ENCODE results near the gene LYSET.
"Not testable (repeated sequence)": the region's sequence is repeated elsewhere in the genome, so short reads cannot be mapped to it uniquely, and the experiment has no call there.

The LYSET gene, protein sequence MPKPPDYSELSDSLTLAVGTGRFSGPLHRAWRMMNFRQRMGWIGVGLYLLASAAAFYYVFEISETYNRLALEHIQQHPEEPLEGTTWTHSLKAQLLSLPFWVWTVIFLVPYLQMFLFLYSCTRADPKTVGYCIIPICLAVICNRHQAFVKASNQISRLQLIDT

GRCh38 chr14:93184391-93185348 lies at the start of gene LYSET, which contains the start of gene MOAP1:
Gene LYSET (plus strand): TSS chr14:93185317. CDS start chr14:93185406, 89 bp downstream.
Gene MOAP1 (minus strand): TSS chr14:93184897. CDS start chr14:93184242, 655 bp downstream.
- Histone ChIP-seq H3K4me1 (ENCODE audit: control insufficient read depth, insufficient read depth, low read length) (peaks cover 12% of the 10 kb centered on the region), H3K4me3 (ENCODE audit: low read length) (peak within 1 kb of the TSS; percentile 95), H3K36me3 (ENCODE audit: control insufficient read depth, insufficient read depth, low read length) (peaks cover 6% of the 10 kb centered on the region), H3K27ac (ENCODE audit: low read depth, low read length) (peak within 1 kb of the TSS; percentile 97), H3K9ac (ENCODE audit: low read length) (peak within 1 kb of the TSS; percentile 99), H3K27me3 (ENCODE audit: control insufficient read depth, insufficient read depth, low read length) (no peaks in the 10 kb centered on the region)

DNA sequence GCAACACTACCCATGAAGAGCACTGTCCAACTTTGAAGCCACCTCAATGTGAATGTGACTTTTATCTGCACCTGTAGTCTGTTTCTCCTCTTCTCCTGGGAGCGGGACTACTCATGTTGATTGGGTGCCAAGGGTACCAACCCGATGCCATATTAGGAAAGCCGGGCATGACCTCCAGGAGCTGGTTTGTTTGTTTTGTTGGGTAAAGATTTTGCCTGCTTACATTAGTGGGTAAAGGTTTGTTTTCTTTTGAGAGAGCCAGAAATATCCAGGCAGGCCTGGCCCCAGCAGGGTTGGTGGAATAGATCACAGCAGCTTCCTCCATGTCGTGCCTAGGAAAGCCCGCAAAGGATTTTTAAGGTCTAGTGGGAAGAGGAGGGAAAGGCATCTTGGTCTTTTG lies 49.7 kb upstream of the LYSET start:
- H3K27ac ChIP-seq (ENCODE audit: low read depth, low read length) = no peak overlapping the region
- no peaks in the 10 kb centered on the region for H3K27me3 ChIP-seq (ENCODE audit: control insufficient read depth, insufficient read depth, low read length)
- H3K4me1 ChIP-seq (ENCODE audit: control insufficient read depth, insufficient read depth, low read length) = no peaks in the 10 kb centered on the region
- no peaks in the 10 kb centered on the region for H3K36me3 ChIP-seq (ENCODE audit: control insufficient read depth, insufficient read depth, low read length)
- no peak overlapping the region for H3K9ac ChIP-seq (ENCODE audit: low read length)
- H3K4me3 ChIP-seq (ENCODE audit: low read length) = no peak overlapping the region

DNA sequence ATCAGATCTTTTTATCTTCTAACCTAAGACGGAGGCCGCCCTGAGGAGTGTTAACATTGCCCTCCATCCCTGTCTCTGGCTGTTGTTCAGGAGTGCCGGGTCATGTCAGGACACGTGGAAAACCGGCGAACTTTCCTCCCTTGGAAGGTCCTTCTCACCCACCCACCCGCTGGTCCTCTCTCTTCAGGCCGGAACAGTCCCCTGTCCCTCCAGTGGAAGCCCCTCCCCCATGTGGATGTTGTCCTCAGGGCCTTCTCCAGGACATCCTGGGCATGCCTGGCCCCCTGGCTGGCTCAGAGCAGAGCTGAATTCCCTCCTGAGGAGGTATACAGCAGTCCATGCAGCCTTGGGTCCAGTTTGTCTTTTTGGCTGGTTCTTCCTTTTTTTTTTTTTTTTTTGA lies 49.1 kb upstream of the LYSET start:
- Histone ChIP-seq H3K9ac (ENCODE audit: low read length) (no peak overlapping the region), H3K27ac (ENCODE audit: low read depth, low read length) (no peak overlapping the region), H3K27me3 (ENCODE audit: control insufficient read depth, insufficient read depth, low read length) (no peaks in the 10 kb centered on the region), H3K4me1 (ENCODE audit: control insufficient read depth, insufficient read depth, low read length) (no peaks in the 10 kb centered on the region), H3K36me3 (ENCODE audit: control insufficient read depth, insufficient read depth, low read length) (no peaks in the 10 kb centered on the region), H3K4me3 (ENCODE audit: low read length) (no peak overlapping the region)

DNA sequence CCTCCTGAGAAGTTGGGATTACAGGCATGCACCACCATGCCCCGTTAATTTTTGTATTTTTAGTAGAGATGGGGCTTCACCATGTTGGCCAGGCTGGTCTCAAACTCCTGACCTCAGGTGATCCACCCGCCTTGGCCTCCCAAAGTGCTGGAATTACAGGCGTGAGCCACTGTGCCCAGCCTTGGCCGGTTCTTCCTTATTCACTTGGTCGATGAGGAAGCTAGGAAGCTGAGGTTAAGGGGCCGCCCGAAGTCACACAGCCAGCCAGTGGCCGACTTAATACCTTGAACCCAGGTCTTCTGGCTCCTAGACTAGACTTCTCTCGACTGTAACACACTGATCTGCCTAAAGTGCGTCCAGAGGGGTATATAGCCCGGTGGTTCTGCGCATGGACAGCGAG lies 48.6 kb upstream of the LYSET start:
- not testable (repeated sequence) for H3K36me3 ChIP-seq (ENCODE audit: control insufficient read depth, insufficient read depth, low read length); H3K9ac ChIP-seq (ENCODE audit: low read length); H3K27ac ChIP-seq (ENCODE audit: low read depth, low read length); H3K27me3 ChIP-seq (ENCODE audit: control insufficient read depth, insufficient read depth, low read length); H3K4me3 ChIP-seq (ENCODE audit: low read length); H3K4me1 ChIP-seq (ENCODE audit: control insufficient read depth, insufficient read depth, low read length)

DNA sequence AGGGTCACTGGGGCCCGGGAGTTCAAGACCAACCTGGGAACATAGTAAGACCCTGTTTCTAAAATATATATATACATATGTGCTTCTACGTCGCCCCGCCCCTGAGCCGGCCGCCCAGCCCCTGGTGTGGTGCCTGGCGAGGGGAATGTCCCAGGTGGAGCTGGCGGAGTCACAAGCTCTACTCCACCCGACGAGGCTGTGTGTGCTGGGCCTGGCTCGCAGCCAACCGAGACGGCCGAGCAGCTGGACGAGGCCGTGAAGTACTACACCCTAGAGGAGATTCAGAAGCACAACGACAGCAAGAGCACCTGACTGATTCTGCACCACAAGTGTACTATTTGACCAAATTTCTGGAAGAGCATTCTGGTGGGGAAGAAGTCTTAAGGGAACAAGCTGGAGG lies 47.3 kb upstream of the LYSET start:
- Histone ChIP-seq H3K27ac (ENCODE audit: low read depth, low read length) (no peak overlapping the region), H3K9ac (ENCODE audit: low read length) (no peak overlapping the region), H3K4me1 (ENCODE audit: control insufficient read depth, insufficient read depth, low read length) (no peaks in the 10 kb centered on the region), H3K36me3 (ENCODE audit: control insufficient read depth, insufficient read depth, low read length) (no peaks in the 10 kb centered on the region), H3K4me3 (ENCODE audit: low read length) (no peak overlapping the region), H3K27me3 (ENCODE audit: control insufficient read depth, insufficient read depth, low read length) (no peaks in the 10 kb centered on the region)

DNA sequence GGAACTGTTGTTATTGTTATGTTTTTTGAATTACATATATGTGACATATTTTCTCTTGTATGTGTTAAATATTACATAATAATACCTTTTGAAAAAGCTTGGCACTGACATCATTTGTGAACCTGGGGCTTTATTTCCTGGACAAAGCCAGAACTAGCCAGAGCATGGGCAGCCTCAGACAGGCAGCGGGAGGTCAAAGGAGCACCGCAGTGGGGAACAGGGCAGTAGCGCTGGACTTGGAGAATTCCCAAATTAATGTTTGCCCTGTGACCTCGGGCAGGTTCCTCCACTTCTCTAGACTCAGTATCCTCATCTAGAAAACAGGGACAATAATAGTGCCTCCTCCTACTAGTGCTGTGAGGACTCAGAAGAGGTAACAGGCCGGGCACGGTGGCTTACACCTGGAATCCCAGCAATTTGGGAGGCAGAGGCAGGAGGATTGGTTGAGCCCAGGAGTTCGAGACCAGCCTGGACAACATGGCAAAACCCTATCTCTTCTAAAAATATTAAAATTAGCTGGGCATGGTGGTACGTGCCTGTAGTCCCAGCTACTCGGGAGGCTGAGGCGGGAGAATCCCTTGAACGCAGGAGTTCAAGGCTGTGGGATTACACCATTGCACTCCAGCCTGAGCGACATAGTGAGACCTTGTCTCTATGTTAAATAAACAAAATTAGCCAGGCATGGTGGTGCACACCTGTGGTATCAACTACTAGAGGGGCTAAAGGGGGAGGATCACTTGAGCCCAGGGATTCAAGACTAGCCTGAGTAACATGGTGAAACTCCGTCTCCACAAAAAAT lies 42.1 kb upstream of the LYSET start:
- no peaks in the 10 kb centered on the region for H3K36me3 ChIP-seq (ENCODE audit: control insufficient read depth, insufficient read depth, low read length)
- H3K9ac ChIP-seq (ENCODE audit: low read length) = no peak overlapping the region

GRCh38 chr14:93146119-93146518 lies 39.0 kb upstream of the LYSET start:
- Histone ChIP-seq H3K27me3 (ENCODE audit: control insufficient read depth, insufficient read depth, low read length) (no peaks in the 10 kb centered on the region), H3K4me3 (ENCODE audit: low read length) (no peak overlapping the region), H3K36me3 (ENCODE audit: control insufficient read depth, insufficient read depth, low read length) (no peaks in the 10 kb centered on the region), H3K9ac (ENCODE audit: low read length) (no peak overlapping the region), H3K27ac (ENCODE audit: low read depth, low read length) (no peak overlapping the region), H3K4me1 (ENCODE audit: control insufficient read depth, insufficient read depth, low read length) (no peaks in the 10 kb centered on the region)

More for the DNA sequence above, 42.1 kb upstream of the LYSET start:
- no peak overlapping the region for H3K27ac ChIP-seq (ENCODE audit: low read depth, low read length)
- H3K27me3 ChIP-seq (ENCODE audit: control insufficient read depth, insufficient read depth, low read length) = no peaks in the 10 kb centered on the region
- no peak overlapping the region for H3K4me3 ChIP-seq (ENCODE audit: low read length)
- H3K4me1 ChIP-seq (ENCODE audit: control insufficient read depth, insufficient read depth, low read length) = no peaks in the 10 kb centered on the region

- H3K4me1 ChIP-seq (ENCODE audit: control insufficient read depth, insufficient read depth, low read length) = no peaks in the 10 kb centered on the region
- no peak overlapping the region for H3K4me3 ChIP-seq (ENCODE audit: low read length)
- no peak overlapping the region for H3K27ac ChIP-seq (ENCODE audit: low read depth, low read length)
- H3K9ac ChIP-seq (ENCODE audit: low read length) = no peak overlapping the region
- no peaks in the 10 kb centered on the region for H3K27me3 ChIP-seq (ENCODE audit: control insufficient read depth, insufficient read depth, low read length)
- no peaks in the 10 kb centered on the region for H3K36me3 ChIP-seq (ENCODE audit: control insufficient read depth, insufficient read depth, low read length)
Observed at GRCh38 chr14:93148979-93149378, 36.1 kb upstream of the LYSET start.

GRCh38 chr14:93150227-93151208 lies 34.6 kb upstream of the LYSET start:
- H3K36me3 ChIP-seq (ENCODE audit: control insufficient read depth, insufficient read depth, low read length) = no peaks in the 10 kb centered on the region
- H3K27me3 ChIP-seq (ENCODE audit: control insufficient read depth, insufficient read depth, low read length) = no peaks in the 10 kb centered on the region
- H3K27ac ChIP-seq (ENCODE audit: low read depth, low read length) = no peak overlapping the region
- H3K9ac ChIP-seq (ENCODE audit: low read length) = no peak overlapping the region
- H3K4me3 ChIP-seq (ENCODE audit: low read length) = no peak overlapping the region
- no peaks in the 10 kb centered on the region for H3K4me1 ChIP-seq (ENCODE audit: control insufficient read depth, insufficient read depth, low read length)

DNA sequence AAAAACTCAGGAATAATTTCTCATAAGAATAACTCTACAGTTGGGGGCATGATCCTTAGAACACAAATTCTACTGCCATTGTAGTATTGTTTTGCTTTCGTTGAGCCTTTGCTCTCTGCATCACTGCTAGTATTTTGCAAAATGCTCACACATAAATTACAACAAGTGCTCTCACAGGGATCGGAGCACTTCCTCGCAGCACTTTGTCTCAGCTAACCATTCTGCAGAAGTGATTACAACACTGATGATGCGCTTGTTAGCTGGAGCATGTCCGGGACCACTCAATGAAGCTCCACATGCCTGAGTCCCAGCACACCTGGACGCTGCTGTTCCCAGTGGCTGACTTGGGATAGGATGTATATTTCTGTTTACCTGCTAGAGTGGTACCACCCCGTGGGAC lies 32.0 kb upstream of the LYSET start:
- Histone ChIP-seq H3K9ac (ENCODE audit: low read length) (no peak overlapping the region), H3K27ac (ENCODE audit: low read depth, low read length) (no peak overlapping the region), H3K4me1 (ENCODE audit: control insufficient read depth, insufficient read depth, low read length) (no peaks in the 10 kb centered on the region), H3K4me3 (ENCODE audit: low read length) (no peak overlapping the region), H3K27me3 (ENCODE audit: control insufficient read depth, insufficient read depth, low read length) (no peaks in the 10 kb centered on the region), H3K36me3 (ENCODE audit: control insufficient read depth, insufficient read depth, low read length) (no peaks in the 10 kb centered on the region)

GRCh38 chr14:93155667-93156066 lies 29.4 kb upstream of the LYSET start:
- no peaks in the 10 kb centered on the region for H3K36me3 ChIP-seq (ENCODE audit: control insufficient read depth, insufficient read depth, low read length)
- H3K27ac ChIP-seq (ENCODE audit: low read depth, low read length) = no peak overlapping the region
- H3K27me3 ChIP-seq (ENCODE audit: control insufficient read depth, insufficient read depth, low read length) = no peaks in the 10 kb centered on the region
- no peaks in the 10 kb centered on the region for H3K4me1 ChIP-seq (ENCODE audit: control insufficient read depth, insufficient read depth, low read length)
- H3K4me3 ChIP-seq (ENCODE audit: low read length) = no peak overlapping the region
- H3K9ac ChIP-seq (ENCODE audit: low read length) = no peak overlapping the region

Measured in rectal smooth muscle tissue (tissue), 1 donor.